GM12875 (cell line): Measurements from ENCODE around the gene NEK6.

Experiments used
- H3K4me3 ChIP-seq: one replicate; pipeline ENCODE4 v1.5.1; 2011; ENCODE audit warnings: low read depth, low read length, control low read depth
- TF ChIP-seq, protein P1 (sequence below): IDR thresholded peaks from 2 replicates; pipeline ENCODE4 v1.5.1; 2011; ENCODE audit warnings: low read depth, mild to moderate bottlenecking, control low read depth, inconsistent platforms, low read length, moderate library complexity, borderline replicate concordance; ENCODE audit not compliant: insufficient read depth

The NEK6 gene

DNA sequence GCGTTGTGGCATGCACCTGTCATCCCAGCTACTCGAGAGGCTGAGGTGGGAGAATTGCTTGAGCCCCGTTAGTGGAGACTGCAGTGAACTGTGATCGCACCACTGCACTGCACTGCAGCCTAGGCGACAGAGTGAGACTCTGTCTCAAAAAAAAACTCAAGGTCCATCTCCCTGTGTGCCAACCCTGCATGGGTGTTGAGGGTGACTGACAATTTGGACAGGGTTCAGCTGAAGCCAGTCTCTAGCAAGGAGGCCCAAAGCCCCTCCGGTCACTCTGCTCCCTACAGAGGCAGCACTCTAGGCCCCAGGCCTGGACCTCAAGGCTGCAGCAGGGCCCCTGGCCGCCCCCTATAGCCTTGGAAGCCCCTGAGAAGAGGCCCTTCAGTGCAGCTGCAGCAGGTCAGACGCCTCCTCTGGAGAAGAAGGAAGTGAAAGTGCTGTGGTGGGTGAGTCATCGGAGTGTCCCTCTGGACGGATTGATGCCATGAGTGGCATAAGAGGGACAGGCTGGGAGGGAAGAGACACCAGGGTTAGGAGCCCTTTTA, 39.2 kb upstream of the NEK6 start:
- no peak overlapping the region for H3K4me3 ChIP-seq
- TF ChIP-seq, protein P1, sequence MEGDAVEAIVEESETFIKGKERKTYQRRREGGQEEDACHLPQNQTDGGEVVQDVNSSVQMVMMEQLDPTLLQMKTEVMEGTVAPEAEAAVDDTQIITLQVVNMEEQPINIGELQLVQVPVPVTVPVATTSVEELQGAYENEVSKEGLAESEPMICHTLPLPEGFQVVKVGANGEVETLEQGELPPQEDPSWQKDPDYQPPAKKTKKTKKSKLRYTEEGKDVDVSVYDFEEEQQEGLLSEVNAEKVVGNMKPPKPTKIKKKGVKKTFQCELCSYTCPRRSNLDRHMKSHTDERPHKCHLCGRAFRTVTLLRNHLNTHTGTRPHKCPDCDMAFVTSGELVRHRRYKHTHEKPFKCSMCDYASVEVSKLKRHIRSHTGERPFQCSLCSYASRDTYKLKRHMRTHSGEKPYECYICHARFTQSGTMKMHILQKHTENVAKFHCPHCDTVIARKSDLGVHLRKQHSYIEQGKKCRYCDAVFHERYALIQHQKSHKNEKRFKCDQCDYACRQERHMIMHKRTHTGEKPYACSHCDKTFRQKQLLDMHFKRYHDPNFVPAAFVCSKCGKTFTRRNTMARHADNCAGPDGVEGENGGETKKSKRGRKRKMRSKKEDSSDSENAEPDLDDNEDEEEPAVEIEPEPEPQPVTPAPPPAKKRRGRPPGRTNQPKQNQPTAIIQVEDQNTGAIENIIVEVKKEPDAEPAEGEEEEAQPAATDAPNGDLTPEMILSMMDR: no peak

- TF ChIP-seq, protein P1: no peak
- no peak overlapping the region for H3K4me3 ChIP-seq
Measured at GRCh38 chr9:124218987-124219461, 38.7 kb upstream of the NEK6 start.

DNA sequence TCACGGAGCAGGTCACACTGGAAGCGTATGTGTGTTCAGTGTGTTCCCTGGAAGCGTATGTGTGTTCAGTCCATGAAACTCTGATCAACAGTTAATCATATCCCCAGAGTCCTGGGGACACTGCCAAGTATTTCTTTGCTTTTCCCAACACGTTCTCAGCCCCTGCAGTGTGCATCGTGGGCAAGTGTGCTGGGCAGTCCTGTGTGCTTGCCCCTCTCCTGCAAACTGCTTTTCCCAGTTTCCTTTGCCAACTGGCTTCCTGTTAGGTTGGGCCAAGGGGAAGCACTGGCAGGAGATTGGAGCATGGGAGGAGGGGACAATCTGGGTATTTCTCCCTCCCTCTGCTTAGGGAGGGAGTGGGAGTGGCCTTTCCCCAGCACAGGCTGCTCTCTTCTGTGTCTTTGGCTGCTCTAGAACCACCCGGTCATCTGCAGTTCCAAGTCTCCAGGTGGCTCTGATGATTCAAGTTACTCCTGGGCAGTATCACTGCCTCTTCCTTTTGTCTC, 36.8 kb upstream of the NEK6 start:
- no peak overlapping the region for H3K4me3 ChIP-seq
- TF ChIP-seq, protein P1: no peak

DNA sequence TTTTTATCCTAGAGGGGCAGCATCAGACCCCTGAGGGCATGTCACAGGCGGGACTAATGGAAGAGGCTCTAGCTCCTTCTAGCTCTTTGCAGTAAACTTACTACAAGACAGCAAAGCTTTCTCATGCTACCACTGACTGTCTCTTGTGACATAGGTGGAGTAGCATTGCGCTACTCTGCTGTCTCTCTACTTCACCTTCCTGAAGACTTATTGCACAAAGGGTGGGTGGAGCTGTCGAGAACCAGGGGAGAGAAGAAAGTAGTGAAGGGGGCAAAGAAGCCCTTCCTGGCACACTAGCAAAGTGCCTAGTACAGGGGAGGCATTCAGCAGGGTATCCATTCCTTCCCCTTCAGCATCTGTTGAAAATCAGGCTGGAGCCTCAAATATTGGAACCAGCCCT, 36.1 kb upstream of the NEK6 start:
- H3K4me3 ChIP-seq: no peak overlapping the region
- TF ChIP-seq, protein P1: no peak

DNA sequence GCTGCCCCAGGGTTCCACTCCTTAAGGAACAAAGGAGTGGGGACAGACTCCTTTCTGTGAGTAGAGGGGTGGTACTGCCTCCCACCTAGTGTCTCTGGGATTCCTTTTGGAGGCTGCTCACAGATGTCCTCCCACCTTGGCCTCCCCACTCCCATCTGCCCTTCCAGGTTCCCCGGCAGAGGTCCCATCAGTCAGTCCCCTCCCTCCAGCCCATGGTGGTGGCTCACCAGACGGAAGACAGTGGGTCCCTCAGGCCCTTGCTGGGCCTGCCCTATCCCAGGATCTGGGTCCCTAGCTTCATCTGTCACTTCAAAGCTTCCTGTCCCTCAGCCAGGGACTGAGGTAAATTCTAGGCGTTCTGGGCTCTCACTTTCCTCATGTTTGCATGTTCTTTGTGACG, 35.6 kb upstream of the NEK6 start:
- H3K4me3 ChIP-seq: no peak overlapping the region
- TF ChIP-seq, protein P1: no peak

- TF ChIP-seq, protein P1: no peak
- no peak overlapping the region for H3K4me3 ChIP-seq
Measured at GRCh38 chr9:124222918-124223720, 34.6 kb upstream of the NEK6 start.

- no peak overlapping the region for H3K4me3 ChIP-seq
- TF ChIP-seq, protein P1: no peak
Measured at GRCh38 chr9:124225945-124226344, 31.8 kb upstream of the NEK6 start.
